Pericardium fibroblast (primary cell): Measurements from ENCODE around the gene PUM1. TPM values are rescaled to one million over a fixed set of nuclear protein-coding genes. Genes with fewer than 3 reads are reported as not detected.

Experiments used
- total RNA-seq: library from RNA; depleted of rRNA; stranded (reverse); fragments of >200 nt; gene quantifications from 2 replicates; pipeline ENCODE4 v1.2.3, GENCODE V29; 2015

PUM1 gene, protein sequence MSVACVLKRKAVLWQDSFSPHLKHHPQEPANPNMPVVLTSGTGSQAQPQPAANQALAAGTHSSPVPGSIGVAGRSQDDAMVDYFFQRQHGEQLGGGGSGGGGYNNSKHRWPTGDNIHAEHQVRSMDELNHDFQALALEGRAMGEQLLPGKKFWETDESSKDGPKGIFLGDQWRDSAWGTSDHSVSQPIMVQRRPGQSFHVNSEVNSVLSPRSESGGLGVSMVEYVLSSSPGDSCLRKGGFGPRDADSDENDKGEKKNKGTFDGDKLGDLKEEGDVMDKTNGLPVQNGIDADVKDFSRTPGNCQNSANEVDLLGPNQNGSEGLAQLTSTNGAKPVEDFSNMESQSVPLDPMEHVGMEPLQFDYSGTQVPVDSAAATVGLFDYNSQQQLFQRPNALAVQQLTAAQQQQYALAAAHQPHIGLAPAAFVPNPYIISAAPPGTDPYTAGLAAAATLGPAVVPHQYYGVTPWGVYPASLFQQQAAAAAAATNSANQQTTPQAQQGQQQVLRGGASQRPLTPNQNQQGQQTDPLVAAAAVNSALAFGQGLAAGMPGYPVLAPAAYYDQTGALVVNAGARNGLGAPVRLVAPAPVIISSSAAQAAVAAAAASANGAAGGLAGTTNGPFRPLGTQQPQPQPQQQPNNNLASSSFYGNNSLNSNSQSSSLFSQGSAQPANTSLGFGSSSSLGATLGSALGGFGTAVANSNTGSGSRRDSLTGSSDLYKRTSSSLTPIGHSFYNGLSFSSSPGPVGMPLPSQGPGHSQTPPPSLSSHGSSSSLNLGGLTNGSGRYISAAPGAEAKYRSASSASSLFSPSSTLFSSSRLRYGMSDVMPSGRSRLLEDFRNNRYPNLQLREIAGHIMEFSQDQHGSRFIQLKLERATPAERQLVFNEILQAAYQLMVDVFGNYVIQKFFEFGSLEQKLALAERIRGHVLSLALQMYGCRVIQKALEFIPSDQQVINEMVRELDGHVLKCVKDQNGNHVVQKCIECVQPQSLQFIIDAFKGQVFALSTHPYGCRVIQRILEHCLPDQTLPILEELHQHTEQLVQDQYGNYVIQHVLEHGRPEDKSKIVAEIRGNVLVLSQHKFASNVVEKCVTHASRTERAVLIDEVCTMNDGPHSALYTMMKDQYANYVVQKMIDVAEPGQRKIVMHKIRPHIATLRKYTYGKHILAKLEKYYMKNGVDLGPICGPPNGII
- total RNA-seq, result 39.7 and 75.2 TPM in 2 replicates

DNA sequence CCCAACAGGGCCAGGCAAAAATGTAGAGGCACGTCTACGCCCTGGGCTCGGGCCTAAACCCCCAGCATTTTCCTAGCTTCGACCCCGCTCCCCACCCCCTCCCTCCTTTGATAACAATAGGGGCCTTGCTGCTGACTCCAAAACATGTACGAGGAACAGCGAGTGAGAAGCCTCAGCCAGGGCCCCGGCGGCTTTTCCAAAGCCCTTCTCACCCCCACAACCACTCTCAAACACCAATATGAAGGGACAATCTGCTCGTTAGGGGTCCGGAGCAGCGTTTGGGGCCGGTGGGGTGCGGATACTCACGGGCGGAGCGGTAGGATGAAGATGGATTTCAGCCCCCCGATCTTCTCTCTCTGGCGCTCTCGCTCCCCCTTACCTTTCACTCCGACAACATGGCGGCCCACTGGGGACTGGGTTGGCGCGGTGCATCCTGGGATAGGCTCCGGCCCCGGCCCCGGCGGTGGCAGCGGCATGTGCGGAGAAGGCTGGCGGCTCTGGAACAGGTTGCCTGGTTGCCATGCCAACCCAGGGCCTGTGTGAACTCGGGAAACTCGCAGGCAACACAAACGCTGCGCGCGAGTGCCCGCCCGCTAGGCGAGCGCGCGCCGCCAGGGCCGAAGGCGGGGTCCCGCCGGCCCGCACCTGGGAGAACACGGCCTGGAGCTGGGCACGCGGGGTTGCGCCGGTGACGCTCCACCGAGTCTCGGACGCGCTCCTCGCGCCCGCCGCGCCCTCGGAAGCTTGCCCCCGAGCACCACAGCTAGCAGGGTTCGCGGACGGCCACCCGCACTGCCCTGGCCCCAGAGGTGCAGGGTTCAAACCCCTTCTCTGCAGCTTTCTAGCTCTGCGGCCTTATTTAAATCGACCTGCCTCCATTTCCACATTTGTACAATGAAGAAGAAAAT, at the start of gene PUM1:
Gene PUM1, minus strand, starts transcription at position 408 of the 908 bp plus-strand sequence. CDS start 6,151 bp downstream, outside the sequence.

DNA sequence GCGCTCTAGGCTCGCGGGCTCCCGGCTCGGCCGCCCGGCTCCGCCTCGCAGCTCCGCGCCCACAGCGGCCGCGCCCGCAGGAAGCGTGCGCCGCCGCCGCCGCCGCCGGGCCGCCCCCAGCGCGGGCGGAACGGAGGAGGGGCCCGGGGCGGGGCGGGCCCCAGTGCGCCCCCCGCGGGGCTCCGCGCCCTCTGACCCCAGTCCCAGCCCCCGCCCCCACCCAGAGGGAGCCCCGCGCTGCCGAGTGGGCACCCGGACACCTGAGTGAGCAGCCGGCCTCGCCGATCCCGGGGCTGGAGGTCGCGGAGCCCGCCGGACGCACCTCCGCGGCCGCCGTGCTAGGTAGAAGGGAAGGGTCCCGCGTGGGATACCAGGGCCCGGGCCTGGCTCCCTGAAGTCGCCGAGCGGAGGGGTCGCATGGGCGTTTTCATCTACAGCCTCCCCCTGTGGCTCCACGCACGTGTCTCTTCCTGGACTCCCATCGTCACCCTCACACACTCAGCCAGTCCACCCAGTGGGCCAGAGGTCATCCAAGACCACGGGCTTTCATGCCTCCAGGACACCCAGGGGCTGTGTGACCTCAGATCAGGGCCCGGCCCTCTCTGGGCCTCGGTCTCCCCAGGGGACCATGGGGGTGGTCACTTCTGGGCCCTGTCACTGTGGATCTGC, 156.7 kb downstream of the PUM1 start, which contains the start of gene SDC3:
Gene SDC3, minus strand, starts transcription at position 63 of the 669 bp plus-strand sequence. CDS start 172 bp downstream, outside the sequence.

Other genes starting within 250 kb of the PUM1 start
- gene SDC3, start 157.0 kb downstream of the PUM1 start, total RNA-seq, result 23.4 and 50.1 TPM in 2 replicates
- 0.35 and 0.43 TPM in 2 replicates for gene NKAIN1, start 174.2 kb upstream of the PUM1 start, total RNA-seq
- gene SNRNP40, start 231.1 kb upstream of the PUM1 start, total RNA-seq, result 51.2 and 58.9 TPM in 2 replicates
- 24.2 and 31.9 TPM in 2 replicates for gene ZCCHC17, start 231.3 kb upstream of the PUM1 start, total RNA-seq